NCI-H187 (cell line): ENCODE measurements around the gene TXLNA.

Experiments used
- DNase-seq, 2 experiments: peaks; one replicate each; lab custom pipeline; 2025; lab: John Stamatoyannopoulos, UW

The TXLNA gene

DNA sequence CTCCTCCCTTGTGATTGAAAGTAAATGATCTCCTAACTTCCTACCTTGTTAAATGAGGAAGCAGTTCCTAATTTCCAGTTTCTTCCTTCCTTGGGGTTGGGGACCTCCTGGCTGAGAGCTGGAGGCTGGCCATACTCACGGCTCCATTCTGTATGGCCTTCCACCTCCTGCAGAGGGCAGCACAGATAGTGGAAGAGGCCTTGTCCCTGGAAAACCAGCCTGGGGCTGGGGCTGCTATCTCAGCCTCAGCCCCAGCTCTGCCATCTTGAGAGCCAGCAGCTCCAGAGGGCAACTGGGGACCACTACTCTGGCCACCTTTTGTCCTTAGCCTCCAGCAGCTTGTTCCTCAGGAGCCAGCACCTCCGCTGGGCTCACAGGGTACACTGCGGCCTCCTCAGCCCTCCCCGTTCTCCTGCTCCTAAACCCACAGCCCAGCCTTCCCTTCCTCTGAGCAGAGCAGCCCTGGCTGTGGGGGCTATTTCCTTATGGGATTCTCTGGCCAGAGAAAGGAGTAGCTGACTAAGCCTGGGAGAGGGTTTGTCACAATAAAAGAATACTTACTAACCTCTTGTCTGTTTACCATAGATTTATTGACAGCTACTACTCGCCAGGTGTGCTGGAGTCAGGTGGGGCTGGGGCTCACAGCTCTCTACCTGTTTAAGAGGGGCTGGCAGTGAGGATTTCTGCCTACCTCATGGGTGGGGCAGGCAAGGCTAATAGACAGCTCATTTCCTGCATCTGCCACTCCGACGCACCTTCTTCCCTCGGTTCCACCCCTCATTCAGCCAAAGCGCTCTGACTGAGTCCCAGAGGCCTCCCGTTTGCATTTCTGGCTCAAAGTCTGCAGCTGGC, 36.4 kb downstream of the TXLNA start:
- peak; percentile 56 to 64 for DNase-seq

DNA sequence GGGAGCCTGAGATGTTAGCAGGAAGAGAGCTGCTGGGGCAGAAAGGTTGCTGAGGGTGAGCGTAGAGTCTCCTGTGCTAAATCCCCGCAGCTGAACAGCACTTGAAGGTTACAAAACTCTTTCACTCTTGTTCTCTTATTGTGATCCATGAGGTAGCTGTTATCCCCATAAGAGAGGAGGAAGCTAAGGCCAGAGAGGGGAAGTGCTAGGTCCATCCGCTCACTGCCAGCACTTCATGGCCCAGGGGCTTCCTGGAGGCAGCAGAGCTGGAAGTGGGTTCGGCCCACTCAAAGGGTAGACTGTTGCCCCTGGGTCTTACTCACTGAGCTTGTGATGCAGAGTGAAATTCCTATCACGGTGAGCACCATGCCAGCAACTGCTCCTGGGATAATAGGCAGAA, 37.1 kb downstream of the TXLNA start:
- no peak for DNase-seq

- DNase-seq: no peak
Observed at GRCh38 chr1:32219022-32219421, 39.5 kb downstream of the TXLNA start.

GRCh38 chr1:32220746-32221580, 41.5 kb downstream of the TXLNA start:
- no peak for DNase-seq

DNA sequence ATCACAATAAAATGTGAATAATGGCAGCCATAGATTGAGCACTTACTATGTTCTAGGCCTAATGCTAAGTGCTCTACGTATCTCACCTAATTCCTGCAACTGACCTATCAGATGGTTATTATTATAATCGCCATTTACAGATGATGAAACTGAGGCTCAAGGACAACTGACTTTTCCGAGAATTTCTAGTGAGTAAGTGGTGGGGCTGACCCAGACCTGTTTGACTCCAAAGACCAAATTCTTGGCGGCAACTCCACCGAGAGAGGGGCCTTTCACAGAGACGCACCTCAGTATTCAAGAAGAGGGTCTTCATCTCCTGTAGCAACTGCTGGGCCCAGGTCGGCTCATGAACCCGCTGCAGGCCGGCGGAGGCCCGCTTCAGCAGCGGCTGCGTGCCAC, 42.1 kb downstream of the TXLNA start:
- DNase-seq: no peak

DNA sequence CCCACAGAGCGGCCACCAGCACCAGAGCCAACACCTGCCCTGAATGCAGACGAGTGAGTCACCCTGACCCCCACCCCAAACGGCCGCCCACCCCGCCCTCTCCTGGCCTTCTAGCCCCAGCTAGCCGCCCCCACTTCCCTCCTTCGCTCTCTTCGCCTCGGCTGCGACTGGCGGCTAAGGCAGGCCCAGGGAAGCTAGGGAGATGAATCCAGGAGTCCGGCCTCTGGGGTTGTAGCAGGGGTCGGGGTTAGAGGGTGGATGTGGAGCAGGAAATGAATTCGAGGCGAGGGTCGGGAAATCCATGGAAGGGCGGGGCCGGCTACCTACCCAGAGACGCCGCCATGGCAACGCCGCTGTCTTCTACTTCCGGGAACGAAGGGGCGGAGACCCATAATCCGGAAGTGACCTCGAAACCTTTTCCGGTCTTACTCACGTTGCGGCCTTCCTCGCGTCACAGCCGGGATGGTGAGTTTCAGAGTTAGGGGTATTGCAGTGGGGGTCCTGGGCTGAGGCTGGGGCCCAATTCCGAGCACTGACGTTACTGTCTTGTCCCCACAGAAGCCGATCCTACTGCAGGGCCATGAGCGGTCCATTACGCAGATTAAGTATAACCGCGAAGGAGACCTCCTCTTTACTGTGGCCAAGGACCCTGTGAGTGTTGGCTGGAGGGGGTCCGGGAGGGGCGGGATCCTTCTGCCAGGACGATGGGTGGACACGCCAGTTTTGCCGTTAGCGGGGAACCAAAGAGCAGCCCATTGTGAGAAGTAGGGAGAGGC, 42.7 kb downstream of the TXLNA start, which contains the start of the genes EIF3I and TMEM234:
EIF3I (plus strand) TSS at position 428 of the 776 bp plus-strand sequence; CDS start at position 463, 35 bp downstream.
TMEM234 (minus strand) TSS at position 374 of the 776 bp plus-strand sequence; CDS start at position 343, 31 bp downstream.
- peak; percentile 48 to 85 for DNase-seq

DNA sequence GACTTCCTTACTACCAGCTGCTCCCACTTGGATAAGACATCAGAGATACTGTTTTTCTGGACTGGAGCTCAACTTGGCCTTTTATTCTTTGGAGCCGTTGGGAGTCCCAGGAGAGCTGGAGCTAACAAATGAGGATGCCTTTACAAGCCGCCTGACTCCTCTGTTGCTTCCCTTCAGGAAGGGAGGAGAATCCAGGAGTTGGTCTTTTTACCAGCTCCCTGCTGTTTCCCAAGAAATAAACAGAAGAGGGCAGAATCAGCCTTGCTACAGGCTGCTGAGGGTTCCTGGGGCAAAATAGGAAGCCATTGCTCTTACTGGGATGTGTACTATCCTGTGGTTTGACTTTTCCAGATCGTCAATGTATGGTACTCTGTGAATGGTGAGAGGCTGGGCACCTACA, 44.2 kb downstream of the TXLNA start:
- no peak for DNase-seq

GRCh38 chr1:32224285-32224684, 44.8 kb downstream of the TXLNA start:
- DNase-seq: no peak

GRCh38 chr1:32228771-32229170, 49.3 kb downstream of the TXLNA start:
- no peak for DNase-seq

GRCh38 chr1:32231843-32232432, 52.5 kb downstream of the TXLNA start:
- no peak for DNase-seq

- no peak for DNase-seq
Observed at GRCh38 chr1:32232558-32233304, 53.3 kb downstream of the TXLNA start.

GRCh38 chr1:32234792-32235191, 55.3 kb downstream of the TXLNA start:
- no peak for DNase-seq

DNA sequence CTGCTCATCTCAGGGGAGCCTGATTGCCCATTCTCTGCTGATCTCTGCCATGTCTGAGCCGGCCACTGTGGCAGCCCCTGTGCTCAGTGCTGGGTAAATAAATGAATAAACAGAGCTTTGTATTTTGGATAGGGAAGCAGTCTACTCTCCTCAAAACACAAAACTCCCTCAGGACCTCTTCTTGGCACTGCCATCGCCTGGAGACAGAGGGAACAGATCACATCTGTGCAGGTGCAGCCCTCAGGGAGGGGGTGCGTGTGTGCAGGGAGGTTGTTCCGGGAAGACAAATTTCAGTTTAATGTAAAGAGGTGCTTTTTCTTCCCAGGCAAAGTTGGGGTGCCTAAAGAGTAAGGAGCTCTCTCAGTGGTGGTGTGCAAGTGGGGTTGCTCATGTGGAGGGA, 59.9 kb downstream of the TXLNA start:
- DNase-seq: no peak

DNA sequence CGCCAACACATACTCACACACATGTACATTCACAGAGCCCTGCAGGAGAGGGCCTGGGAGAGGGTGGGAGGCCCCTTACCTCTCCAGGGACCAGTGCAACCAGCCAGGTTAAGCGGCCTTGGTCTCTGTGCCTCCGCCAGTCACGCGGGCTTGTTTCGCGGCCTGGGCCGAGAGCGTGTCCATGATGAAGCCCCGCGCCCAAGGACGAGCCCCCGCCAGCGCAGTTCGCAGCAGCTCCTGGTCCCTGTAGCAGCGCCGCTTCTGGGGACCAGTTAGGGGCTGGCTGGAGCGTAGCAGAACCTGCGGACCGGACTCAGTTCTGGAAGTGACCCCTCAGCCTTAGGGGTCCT, 60.3 kb downstream of the TXLNA start:
- peak in 1 of 2 experiments; percentile 79 for DNase-seq

- peak; percentile 86 to 91 for DNase-seq
Observed at GRCh38 chr1:32240140-32240951, 60.9 kb downstream of the TXLNA start.

- DNase-seq: peak; percentile 61 to 78
Observed at GRCh38 chr1:32241001-32241763, 61.7 kb downstream of the TXLNA start.

GRCh38 chr1:32242341-32242851, 62.9 kb downstream of the TXLNA start:
- no peak for DNase-seq

GRCh38 chr1:32246888-32247273, 67.4 kb downstream of the TXLNA start, which contains the start of gene FAM167B:
Gene FAM167B (plus strand): TSS chr1:32247222. CDS start chr1:32247422, 200 bp downstream.
- no peak for DNase-seq

DNA sequence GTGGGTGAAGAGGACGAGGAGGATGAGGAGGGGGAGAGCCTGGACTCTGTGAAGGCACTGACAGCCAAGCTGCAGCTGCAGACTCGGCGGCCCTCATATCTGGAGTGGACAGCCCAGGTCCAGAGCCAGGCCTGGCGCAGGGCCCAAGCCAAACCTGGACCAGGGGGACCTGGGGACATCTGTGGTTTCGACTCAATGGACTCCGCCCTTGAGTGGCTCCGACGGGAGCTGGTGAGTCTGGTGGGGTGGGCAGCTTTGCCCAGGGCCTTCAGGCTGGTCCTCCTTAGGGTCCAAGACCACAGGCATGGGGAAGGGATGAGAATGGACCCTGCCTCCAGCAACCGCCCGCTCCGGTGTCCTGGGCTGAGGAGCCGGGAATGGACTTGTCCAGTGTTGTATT, 68.0 kb downstream of the TXLNA start:
- no peak for DNase-seq
